GM18861 (cell line): ENCODE measurements around the gene KIF17.
"Not testable (repeated sequence)": the region's sequence is repeated elsewhere in the genome, so short reads cannot be mapped to it uniquely, and the experiment has no call there.

ENCODE experiments used
- ATAC-seq: cut with Tn5 transposase; IDR thresholded peaks from one replicate; pipeline ENCODE4 v1.9.1; 2021; ENCODE audit not compliant: unreplicated experiment

Gene KIF17

GRCh38 chr1:20727746-20728316, 10.0 kb upstream of the KIF17 start:
- no peak for ATAC-seq

- ATAC-seq = no peak
Measured at GRCh38 chr1:20726932-20727745, 9.3 kb upstream of the KIF17 start.

GRCh38 chr1:20726118-20726911, 8.5 kb upstream of the KIF17 start:
- no peak for ATAC-seq

- ATAC-seq = no peak
Measured at GRCh38 chr1:20725189-20726117, 7.6 kb upstream of the KIF17 start.

GRCh38 chr1:20724364-20725188, 6.8 kb upstream of the KIF17 start:
- ATAC-seq = no peak

- ATAC-seq = no peak
Measured at GRCh38 chr1:20723537-20724363, 5.9 kb upstream of the KIF17 start.

- ATAC-seq = no peak
Measured at GRCh38 chr1:20723159-20723536, 5.3 kb upstream of the KIF17 start.

- no peak for ATAC-seq
Measured at GRCh38 chr1:20721117-20722061, 3.6 kb upstream of the KIF17 start.

GRCh38 chr1:20720631-20721091, 2.9 kb upstream of the KIF17 start:
- ATAC-seq = no peak

GRCh38 chr1:20719871-20720620, 2.2 kb upstream of the KIF17 start:
- ATAC-seq = no peak

GRCh38 chr1:20719261-20719660, 1.5 kb upstream of the KIF17 start:
- no peak for ATAC-seq

- not testable (repeated sequence) for ATAC-seq
Measured at GRCh38 chr1:20718343-20718882, 606 bp upstream of the KIF17 start.

GRCh38 chr1:20716232-20716631, 1.6 kb downstream of the KIF17 start:
- no peak for ATAC-seq

GRCh38 chr1:20715406-20715805, 2.4 kb downstream of the KIF17 start:
- ATAC-seq = no peak

GRCh38 chr1:20713440-20713839, 4.4 kb downstream of the KIF17 start:
- ATAC-seq = no peak

- no peak for ATAC-seq
Measured at GRCh38 chr1:20712215-20712577, 5.6 kb downstream of the KIF17 start.
